Stimulated activated naive CD8-positive, alpha-beta T cell treated with anti-CD3 and anti-CD28 coated beads, Interleukin-15, Interleukin-2, amounts not matched to agents 100 U/mL and 50 U/mL, for 24 hours (primary cell): ENCODE measurements around the gene NBPF12.
"Not testable (repeated sequence)": the region's sequence is repeated elsewhere in the genome, so short reads cannot be mapped to it uniquely, and the experiment has no call there.

ENCODE experiments used
- ATAC-seq: fragments of 150-1000 bp; cut with Tn5 transposase; one replicate; pipeline ENCODE4 v1.10.0; 2021
- DNase-seq: peaks from one replicate; pipeline ENCODE4 v3.0.0; 2021

The NBPF12 gene

DNA sequence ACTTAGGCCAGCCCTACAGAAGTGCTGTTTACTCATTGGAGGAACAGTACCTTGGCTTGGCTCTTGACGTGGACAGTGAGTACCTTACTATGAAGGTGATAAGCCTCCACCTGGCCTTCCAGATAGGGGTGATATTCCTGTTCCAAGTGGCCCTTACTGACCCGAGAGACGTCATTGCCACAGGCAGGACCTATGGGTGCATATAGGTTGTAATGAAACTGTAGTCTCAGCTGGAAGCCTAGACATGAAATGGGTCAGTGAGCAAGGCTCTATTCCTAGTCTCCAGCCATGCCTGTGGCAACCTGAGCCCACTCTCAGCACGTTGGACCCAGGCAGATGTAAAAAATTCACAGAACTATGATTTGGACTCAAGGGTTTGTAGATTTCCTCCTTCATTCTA is 48.3 kb downstream of the NBPF12 start:
- not testable (repeated sequence) for ATAC-seq, DNase-seq

DNA sequence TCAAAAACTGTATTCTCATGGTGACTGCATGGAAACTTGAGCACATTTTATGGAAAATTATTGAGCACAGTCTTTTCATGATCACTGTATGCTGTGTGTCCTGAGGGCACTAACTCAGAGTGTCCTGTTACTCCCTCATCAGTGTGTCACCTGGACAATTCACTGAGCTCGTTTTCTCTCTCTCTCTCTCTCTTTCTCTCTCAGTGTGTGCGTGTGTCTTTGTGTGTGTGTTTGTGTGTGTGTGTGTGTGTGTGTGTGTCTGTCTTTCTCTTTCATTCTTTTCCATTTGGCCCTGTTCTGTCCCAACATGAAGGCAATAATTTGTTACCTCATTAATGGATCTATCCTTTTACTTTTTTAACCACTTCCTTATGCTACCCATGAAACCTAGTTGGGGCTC is 49.4 kb downstream of the NBPF12 start:
- not testable (repeated sequence) for ATAC-seq, DNase-seq

DNA sequence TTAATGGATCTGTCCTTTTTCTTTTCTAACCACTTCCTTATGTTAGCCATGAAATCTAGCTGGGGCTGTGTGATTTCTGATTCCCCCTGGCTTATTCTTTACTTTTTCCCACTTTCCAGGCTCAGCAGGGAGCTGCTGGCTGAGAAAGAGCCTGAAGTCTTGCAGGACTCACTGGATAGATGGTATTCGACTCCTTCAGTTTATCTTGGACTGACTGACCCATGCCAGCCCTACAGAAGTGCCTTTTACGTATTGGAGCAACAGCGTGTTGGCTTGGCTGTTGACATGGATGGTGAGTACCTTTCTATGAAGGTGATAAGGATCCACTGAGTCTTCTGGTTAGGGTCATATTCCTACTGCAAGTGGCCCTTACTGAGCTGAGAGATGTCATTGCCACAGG is 51.3 kb downstream of the NBPF12 start:
- DNase-seq, ATAC-seq: not testable (repeated sequence)

DNA sequence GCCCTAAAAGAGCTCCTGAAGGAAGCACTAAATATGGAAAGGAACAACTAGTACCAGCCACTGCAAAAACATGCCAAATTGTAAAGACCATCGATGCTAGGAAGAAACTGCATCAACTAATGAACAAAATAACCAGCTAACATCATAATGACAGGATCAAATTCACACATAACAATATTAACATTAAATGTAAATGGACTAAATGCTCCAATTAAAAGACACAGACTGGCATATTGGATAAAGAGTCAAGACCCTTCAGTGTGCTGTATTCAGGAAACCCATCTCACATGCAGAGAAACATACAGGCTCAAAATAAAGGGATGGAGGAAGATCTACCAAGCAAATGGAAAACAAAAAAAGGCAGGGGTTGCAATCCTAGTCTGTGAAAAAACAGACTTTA is 70.4 kb downstream of the NBPF12 start:
- ATAC-seq, DNase-seq: not testable (repeated sequence)

DNA sequence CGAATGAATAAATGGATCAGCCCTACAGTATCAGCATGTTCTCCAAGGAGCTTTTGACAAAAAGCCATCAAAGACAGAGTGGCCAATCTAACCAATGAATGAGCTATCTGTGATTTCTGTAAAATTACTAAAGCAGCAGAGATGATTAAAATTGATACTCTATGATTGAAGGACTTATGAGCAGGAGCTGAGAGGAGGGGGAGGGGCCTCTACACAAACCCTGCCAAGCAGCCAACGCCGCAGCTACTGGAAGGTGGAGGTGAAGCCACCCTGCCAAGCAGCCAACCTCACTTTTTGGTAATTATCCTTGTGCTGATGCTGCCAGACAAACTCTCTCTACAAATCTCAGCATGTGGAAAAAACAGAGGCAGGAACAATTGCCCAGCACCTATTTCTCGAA is 88.9 kb downstream of the NBPF12 start:
- not testable (repeated sequence) for DNase-seq, ATAC-seq

DNA sequence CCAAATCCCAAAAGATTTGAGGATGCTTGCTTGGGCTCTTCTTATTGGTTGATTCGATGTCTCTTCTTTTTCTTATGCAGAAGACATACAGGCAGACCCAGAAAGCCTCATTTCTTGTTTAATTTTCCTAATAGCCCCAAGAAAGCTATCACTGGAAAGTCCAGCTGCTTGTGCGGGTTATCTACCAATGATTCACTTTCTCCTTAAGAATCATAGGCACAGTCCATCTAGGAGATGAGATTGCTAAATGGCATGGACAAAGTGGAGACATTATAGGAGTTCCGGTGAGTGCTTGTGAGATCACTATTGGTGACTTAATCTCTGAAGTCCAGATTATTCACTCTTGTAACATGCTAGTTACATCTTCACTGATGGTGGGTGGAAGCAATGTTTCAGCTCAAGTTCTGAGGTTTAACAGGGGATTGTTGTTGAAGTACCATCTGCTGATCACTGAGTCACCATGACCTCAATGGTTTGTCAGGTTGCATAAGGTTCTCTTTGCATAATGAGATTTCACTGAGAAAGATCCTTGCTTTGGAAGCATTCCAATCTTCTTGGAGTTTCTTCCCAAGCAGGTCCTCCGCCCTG is 92.0 kb downstream of the NBPF12 start:
- DNase-seq: not testable (repeated sequence)
- peak; percentile 87 for ATAC-seq

DNA sequence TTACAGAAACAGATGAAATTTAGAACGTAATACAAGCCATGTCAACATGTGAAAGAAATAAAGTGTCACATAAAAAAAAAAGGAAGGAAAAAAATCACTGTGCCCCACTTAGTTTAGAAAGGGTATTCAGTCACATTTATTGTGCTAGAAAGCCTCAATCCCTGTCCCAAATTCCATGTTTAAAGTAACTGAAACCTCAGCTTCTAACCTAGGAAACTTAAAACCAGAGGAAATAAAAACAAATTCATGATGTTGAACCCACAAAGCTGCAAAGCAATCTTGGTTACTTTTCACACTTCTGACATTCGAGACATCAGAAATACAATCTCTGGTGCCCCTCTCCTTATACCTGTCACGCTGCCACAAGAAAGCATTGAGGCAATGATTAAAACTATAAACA is 101.8 kb downstream of the NBPF12 start:
- DNase-seq (no peak), ATAC-seq (no peak)

DNA sequence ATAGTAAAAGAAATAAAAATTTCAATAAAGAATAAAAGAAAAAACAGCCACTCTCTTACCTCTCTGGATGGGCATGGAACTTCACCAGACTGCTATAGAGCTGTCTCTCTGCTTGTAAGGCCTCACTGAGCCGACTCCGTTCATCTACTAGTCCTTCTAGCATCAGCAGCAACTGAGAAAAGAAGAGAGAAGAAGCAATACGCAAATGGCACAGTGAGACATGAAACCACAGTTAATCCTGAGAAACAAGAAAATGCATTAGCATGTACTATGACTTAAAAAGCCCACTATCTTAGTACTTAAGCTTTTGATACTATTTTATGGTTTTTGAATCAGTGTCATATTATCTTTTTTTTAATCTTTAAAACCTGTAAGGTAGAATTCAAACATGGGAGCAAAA is 104.8 kb downstream of the NBPF12 start:
- not testable (repeated sequence) for DNase-seq

DNA sequence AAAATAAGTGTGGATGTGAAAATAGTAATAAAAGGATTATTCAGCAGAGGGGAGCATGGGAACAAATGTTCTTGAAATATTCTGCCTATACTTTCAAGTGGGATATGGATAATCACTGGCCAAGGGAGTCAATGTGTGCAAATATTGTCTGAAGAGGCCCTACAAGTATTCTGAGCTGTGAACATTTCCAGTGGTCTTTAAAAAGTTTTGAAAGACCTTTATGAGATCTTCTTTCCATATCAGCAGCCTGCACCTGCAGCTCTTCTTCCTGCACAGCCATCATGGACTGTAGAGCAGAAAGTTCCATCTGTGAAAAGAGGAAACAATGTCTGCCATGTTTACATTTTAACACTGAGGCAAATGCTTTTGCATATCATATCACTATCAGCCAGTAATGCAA is 106.4 kb downstream of the NBPF12 start:
- not testable (repeated sequence) for DNase-seq, ATAC-seq

More for the DNA sequence above, 104.8 kb downstream of the NBPF12 start:
- not testable (repeated sequence) for ATAC-seq
